Measurements from ENCODE around the gene RTN4RL1.

Gene RTN4RL1

DNA sequence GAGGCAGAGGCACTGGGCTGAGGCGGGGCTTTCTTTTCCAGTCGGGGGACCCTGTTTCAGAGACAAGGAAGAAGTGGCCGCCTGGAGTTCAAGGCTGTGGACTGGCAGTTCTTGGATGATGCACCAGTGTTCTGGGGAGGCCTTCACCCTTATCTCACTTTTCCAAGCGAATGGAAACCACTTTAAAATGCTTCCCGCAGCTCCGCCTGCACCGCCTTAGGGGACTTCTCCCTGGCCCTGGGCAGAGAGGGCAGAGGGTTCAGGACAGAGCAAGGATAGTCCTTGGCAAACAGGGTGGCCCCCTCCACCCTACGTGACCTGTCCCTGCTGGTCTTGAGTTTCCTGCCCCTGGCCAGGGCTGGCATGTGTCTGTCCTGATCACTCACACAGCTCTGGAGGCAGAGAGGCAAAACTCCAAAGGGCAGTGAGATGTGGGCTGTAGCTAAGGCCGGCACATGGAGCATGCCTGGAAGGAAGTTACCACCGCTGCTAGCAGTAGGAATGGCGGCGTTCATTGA is 20.6 kb downstream of the RTN4RL1 start:
- no peak for TF ChIP-seq CTCF (conservative IDR thresholded peaks at IDR 0.05; ENCODE audit: low read depth, low read length)
- no peak for DNase-seq (ENCODE audit: low read depth)
- no peak overlapping the region for H3K4me3 ChIP-seq (ENCODE audit: low read length)

GRCh38 chr17:2003525-2003924 is 21.6 kb downstream of the RTN4RL1 start:
- no peak for TF ChIP-seq CTCF (conservative IDR thresholded peaks at IDR 0.05; ENCODE audit: low read depth, low read length)
- no peak for DNase-seq (ENCODE audit: low read depth)
- H3K4me3 ChIP-seq (ENCODE audit: low read length) = no peak overlapping the region

GRCh38 chr17:2002767-2003329 is 22.3 kb downstream of the RTN4RL1 start:
- TF ChIP-seq CTCF (conservative IDR thresholded peaks at IDR 0.05; ENCODE audit: low read depth, low read length) = no peak
- no peak overlapping the region for H3K4me3 ChIP-seq (ENCODE audit: low read length)
- no peak for DNase-seq (ENCODE audit: low read depth)

GRCh38 chr17:1999557-2000251 is 25.4 kb downstream of the RTN4RL1 start:
- DNase-seq (ENCODE audit: low read depth) = no peak
- H3K4me3 ChIP-seq (ENCODE audit: low read length) = no peak overlapping the region
- no peak for TF ChIP-seq CTCF (conservative IDR thresholded peaks at IDR 0.05; ENCODE audit: low read depth, low read length)

- no peak for TF ChIP-seq CTCF (conservative IDR thresholded peaks at IDR 0.05; ENCODE audit: low read depth, low read length)
- H3K4me3 ChIP-seq (ENCODE audit: low read length) = peak overlapping the region; percentile 22
- DNase-seq (ENCODE audit: low read depth) = no peak
These were observed 27.0 kb downstream of the RTN4RL1 start for GRCh38 chr17:1997927-1998742.

- no peak overlapping the region for H3K4me3 ChIP-seq (ENCODE audit: low read length)
- DNase-seq (ENCODE audit: low read depth) = no peak
- no peak for TF ChIP-seq CTCF (conservative IDR thresholded peaks at IDR 0.05; ENCODE audit: low read depth, low read length)
These were observed 27.7 kb downstream of the RTN4RL1 start for GRCh38 chr17:1997289-1997926.

Data from retinal pigment epithelial cell (primary cell).